Activated T-cell treated with anti-CD3 and anti-CD28 coated beads for 48 hours (primary cell): Measurements from ENCODE around the gene DNAH14.

ENCODE experiments used
- DNase-seq: peaks from one replicate; pipeline ENCODE4 v3.0.0-alpha.2; 2020; ENCODE audit warnings: low read depth

Gene DNAH14

GRCh38 chr1:225428881-225429455 is 499.5 kb downstream of the DNAH14 start:
- DNase-seq = no peak

- DNase-seq = no peak
Observed at GRCh38 chr1:225430301-225430700, 500.8 kb downstream of the DNAH14 start.

GRCh38 chr1:225431081-225431863 is 501.8 kb downstream of the DNAH14 start:
- no peak for DNase-seq

- no peak for DNase-seq
Observed at GRCh38 chr1:225434046-225434445, 504.6 kb downstream of the DNAH14 start.

GRCh38 chr1:225435076-225435475 is 505.6 kb downstream of the DNAH14 start:
- DNase-seq = no peak

- DNase-seq = no peak
Observed at GRCh38 chr1:225435487-225435886, 506.0 kb downstream of the DNAH14 start.

- DNase-seq = no peak
Observed at GRCh38 chr1:225435957-225436392, 506.5 kb downstream of the DNAH14 start.

- no peak for DNase-seq
Observed at GRCh38 chr1:225437710-225438437, 508.4 kb downstream of the DNAH14 start.

GRCh38 chr1:225440380-225441221 is 511.1 kb downstream of the DNAH14 start:
- no peak for DNase-seq

GRCh38 chr1:225441314-225442122 is 512.0 kb downstream of the DNAH14 start:
- no peak for DNase-seq

- DNase-seq = no peak
Observed at GRCh38 chr1:225442123-225442505, 512.6 kb downstream of the DNAH14 start.

GRCh38 chr1:225445639-225446594 is 516.4 kb downstream of the DNAH14 start:
- DNase-seq = no peak

GRCh38 chr1:225446595-225446960 is 517.1 kb downstream of the DNAH14 start:
- DNase-seq = no peak

- DNase-seq = no peak
Observed at GRCh38 chr1:225446981-225447615, 517.6 kb downstream of the DNAH14 start.

- DNase-seq = no peak
Observed at GRCh38 chr1:225447650-225448089, 518.2 kb downstream of the DNAH14 start.

GRCh38 chr1:225448146-225448805 is 518.8 kb downstream of the DNAH14 start:
- DNase-seq = no peak
